Colonic mucosa (tissue), 4 donors: ENCODE results near the gene GAN. TPM values are rescaled to one million over a fixed set of nuclear protein-coding genes. Genes with fewer than 3 reads are reported as not detected.

Experiments
- DNase-seq: peaks from one replicate; pipeline ENCODE4 v3.0.0-alpha.2; 2020
- H3K27ac ChIP-seq: fragments of 200-600 bp; one replicate; pipeline ENCODE4 v1.8.0; 2021
- H3K27me3 ChIP-seq: fragments of 200-600 bp; one replicate; pipeline ENCODE4 v1.8.0; 2021
- H3K36me3 ChIP-seq: fragments of 200-600 bp; one replicate; pipeline ENCODE4 v1.8.0; 2021
- H3K4me1 ChIP-seq: fragments of 200-600 bp; one replicate; pipeline ENCODE4 v1.8.0; 2021; ENCODE audit warnings: mild to moderate bottlenecking
- H3K4me3 ChIP-seq: fragments of 200-600 bp; one replicate; pipeline ENCODE4 v1.8.0; 2021
- H3K9ac ChIP-seq, 2 donors: one replicate each; pipeline ENCODE4 v1.7.0; 2013; ENCODE audit warnings: control low read depth in 2 of 2, low read depth in 2 of 2, low read length in 2 of 2
- H3K9me3 ChIP-seq: fragments of 200-600 bp; one replicate; pipeline ENCODE4 v1.8.0; 2021
- intact Hi-C: fragments of 100-400 bp; cut with DNase I; formaldehyde crosslinking; loops from one replicate; pipeline ENCODE4 v1.14.1; 2022
- total RNA-seq, 2 donors: library from RNA; stranded (reverse); fragmentation: NEBNext Ultra II Directional in 1 of 2; extraction: Animal tissue kit (Norgen Biotek cat#: 25700) in 1 of 2; gene quantifications; one replicate each; pipeline ENCODE4 v1.2.1, GENCODE V29; 2021
- TF ChIP-seq, protein P1 (sequence below): fragments of 200-600 bp; IDR thresholded peaks from one replicate; pipeline ENCODE4 v1.8.0; 2022; ENCODE audit warnings: antibody characterized with exemption, mild to moderate bottlenecking
- donor health status: healthy.
- donor health status: DM: no; HTN: no; CAD: no.
- donor health status: DM: no; HTN: no; CAD: no.

Gene GAN
- total RNA-seq, 2 donors from 2014 or later = 13.6 to 21.5 TPM

DNA sequence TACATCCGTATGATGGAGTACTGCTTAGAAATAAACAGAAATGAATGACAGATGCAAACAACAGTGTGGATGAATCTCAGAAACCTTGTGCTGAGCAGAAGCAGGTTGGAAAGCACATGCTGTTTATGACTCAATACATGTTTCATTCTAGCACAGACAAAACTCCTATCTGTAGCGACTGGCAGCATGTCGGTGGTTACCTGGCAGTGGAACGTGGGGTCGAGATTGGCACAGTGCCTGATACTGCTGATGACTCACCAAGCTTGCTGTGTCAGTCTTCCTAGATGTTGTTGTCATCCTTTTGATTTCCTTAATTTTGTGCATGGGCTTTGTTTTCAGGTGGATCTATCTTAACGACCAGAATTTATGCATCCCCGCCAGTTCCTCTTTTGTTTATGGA, 62.1 kb downstream of the GAN start:
- Histone ChIP-seq H3K36me3 (no peaks in the 10 kb centered on the region), H3K9me3 (no peaks in the 10 kb centered on the region), H3K9ac (no peak overlapping the region), H3K4me3 (no peak overlapping the region), H3K4me1 (no peaks in the 10 kb centered on the region), H3K27me3 (no peaks in the 10 kb centered on the region), H3K27ac (no peak overlapping the region)
- intact Hi-C loops = no loop called here
- TF ChIP-seq, protein P1, sequence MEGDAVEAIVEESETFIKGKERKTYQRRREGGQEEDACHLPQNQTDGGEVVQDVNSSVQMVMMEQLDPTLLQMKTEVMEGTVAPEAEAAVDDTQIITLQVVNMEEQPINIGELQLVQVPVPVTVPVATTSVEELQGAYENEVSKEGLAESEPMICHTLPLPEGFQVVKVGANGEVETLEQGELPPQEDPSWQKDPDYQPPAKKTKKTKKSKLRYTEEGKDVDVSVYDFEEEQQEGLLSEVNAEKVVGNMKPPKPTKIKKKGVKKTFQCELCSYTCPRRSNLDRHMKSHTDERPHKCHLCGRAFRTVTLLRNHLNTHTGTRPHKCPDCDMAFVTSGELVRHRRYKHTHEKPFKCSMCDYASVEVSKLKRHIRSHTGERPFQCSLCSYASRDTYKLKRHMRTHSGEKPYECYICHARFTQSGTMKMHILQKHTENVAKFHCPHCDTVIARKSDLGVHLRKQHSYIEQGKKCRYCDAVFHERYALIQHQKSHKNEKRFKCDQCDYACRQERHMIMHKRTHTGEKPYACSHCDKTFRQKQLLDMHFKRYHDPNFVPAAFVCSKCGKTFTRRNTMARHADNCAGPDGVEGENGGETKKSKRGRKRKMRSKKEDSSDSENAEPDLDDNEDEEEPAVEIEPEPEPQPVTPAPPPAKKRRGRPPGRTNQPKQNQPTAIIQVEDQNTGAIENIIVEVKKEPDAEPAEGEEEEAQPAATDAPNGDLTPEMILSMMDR = no peak
- DNase-seq = no peak

DNA sequence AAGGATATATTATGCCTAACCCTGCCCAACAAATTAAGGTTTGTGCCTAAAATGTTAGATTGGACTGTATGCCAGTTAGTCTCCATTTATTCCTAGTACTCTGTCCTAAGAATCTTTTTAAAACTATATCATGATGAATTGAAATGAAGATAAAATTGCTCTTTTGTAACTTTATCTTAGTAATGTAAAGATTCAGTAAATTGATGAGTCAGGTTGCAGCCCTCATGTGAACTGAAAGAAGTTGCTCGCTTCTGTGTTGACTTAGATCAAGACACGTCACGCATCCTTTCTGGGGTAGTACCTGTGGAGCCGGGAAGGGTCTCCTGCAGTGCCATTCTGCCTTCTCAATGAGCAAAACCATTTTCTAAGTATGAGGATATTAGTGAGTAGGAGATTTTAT, 63.3 kb downstream of the GAN start:
- H3K27me3 ChIP-seq = no peaks in the 10 kb centered on the region
- no peak overlapping the region for H3K9ac ChIP-seq
- H3K4me1 ChIP-seq = no peaks in the 10 kb centered on the region
- no peak overlapping the region for H3K27ac ChIP-seq
- TF ChIP-seq, protein P1 = no peak
- intact Hi-C loops = no loop called here
- H3K4me3 ChIP-seq = no peak overlapping the region
- H3K9me3 ChIP-seq = no peaks in the 10 kb centered on the region
- no peak for DNase-seq
- no peaks in the 10 kb centered on the region for H3K36me3 ChIP-seq

DNA sequence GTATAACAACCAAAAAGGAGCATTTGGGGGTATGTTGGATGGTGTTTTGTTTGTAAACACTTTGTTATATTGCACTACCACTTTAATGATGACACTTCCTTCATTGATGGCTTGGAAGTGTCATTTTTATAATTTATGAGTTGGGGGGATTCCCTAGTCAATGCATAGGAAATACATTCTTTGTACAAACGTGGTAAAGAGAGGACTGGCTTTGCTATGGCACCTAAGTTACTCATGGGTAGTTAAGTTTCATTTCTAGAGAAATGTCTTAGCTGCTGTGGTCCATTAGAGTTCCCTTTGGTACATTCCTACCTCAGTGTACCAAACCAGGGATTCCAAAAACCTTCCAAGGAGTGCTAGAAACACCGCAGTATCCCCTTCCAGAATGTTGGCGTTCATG, 66.2 kb downstream of the GAN start:
- intact Hi-C loops = no loop called here
- no peak for DNase-seq
- TF ChIP-seq, protein P1 = no peak

DNA sequence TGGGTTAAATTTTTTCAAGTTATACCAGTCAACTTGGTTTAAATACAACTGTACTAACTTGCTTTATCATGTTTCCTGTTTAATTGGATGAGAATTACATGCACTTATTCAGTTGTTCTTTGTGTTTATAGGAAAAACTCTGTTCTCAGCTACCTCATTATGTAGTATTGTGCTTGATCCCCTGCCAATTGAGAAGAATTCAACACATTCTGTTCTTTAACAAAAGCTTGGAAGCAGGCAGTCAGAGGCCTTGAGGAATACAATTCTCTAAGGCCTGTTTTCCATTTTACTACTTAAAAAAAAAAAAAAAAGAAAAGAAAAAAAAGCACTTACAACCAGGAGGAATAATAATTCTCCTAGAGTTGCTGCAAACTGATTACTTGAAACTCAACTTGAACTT, 69.2 kb downstream of the GAN start:
- TF ChIP-seq, protein P1 = no peak
- no peaks in the 10 kb centered on the region for H3K4me1 ChIP-seq
- no peaks in the 10 kb centered on the region for H3K27me3 ChIP-seq
- H3K27ac ChIP-seq = no peak overlapping the region
- no peak for DNase-seq
- no peak overlapping the region for H3K4me3 ChIP-seq
- H3K9ac ChIP-seq = peak overlapping the region in 1 of 2 donors; percentile 7
- no peaks in the 10 kb centered on the region for H3K36me3 ChIP-seq
- no peaks in the 10 kb centered on the region for H3K9me3 ChIP-seq
- intact Hi-C loops = no loop called here

More for the DNA sequence above, 66.2 kb downstream of the GAN start:
- H3K4me1 ChIP-seq = no peaks in the 10 kb centered on the region
- no peak overlapping the region for H3K27ac ChIP-seq
- no peaks in the 10 kb centered on the region for H3K27me3 ChIP-seq
- H3K9me3 ChIP-seq = no peaks in the 10 kb centered on the region
- H3K36me3 ChIP-seq = no peaks in the 10 kb centered on the region
- no peak overlapping the region for H3K9ac ChIP-seq
- H3K4me3 ChIP-seq = no peak overlapping the region

DNA sequence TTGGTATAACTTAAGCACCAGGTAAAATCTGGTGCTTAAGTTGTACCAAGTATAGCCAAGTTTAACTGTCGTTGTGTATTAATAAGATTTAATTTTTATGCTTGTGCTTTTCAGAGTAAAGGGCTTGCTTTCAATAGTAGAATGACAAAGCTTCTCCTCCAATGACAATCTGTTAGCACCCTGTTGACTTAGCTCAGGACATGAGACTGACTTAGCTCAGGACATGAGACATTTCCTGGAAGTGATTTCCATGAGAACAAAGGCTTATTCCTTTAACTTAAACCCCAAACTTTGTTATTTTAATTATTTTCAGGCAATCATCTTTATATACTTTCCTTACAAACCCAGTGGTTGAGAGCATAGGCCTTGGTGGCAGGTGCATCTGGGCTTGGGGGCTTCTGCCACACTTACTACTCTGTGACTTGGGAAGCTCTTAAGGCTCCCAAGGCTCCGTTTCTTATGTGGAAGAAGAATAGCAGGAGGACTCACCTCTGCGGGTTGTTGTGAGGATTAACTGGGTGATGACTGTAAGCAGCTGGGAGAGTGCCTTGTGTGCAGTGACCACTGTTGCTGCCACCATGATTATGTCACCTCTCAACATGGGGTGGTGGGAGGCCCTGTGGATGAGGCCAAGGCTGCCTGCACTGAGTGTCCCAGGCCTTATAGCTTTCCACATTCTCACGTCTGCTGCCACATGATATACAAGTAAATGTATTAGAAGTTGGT, 70.4 kb downstream of the GAN start:
- no peaks in the 10 kb centered on the region for H3K9me3 ChIP-seq
- H3K36me3 ChIP-seq = no peaks in the 10 kb centered on the region
- no peak overlapping the region for H3K9ac ChIP-seq
- TF ChIP-seq, protein P1 = no peak
- H3K27me3 ChIP-seq = no peaks in the 10 kb centered on the region
- no peak overlapping the region for H3K4me3 ChIP-seq
- intact Hi-C loops = no loop called here
- no peak overlapping the region for H3K27ac ChIP-seq
- H3K4me1 ChIP-seq = no peaks in the 10 kb centered on the region
- no peak for DNase-seq
